GM12864 (cell line): ENCODE measurements around the gene SERPINA6.
A peak's percentile ranks its signal among the peaks of the same experiment; 100 is the strongest.

Experiments used
- DNase-seq: peaks from one replicate; pipeline ENCODE4 v3.0.0-alpha.2; 2011; ENCODE audit warnings: low read depth
- H3K4me3 ChIP-seq: 2 replicates; pipeline ENCODE4 v1.5.1; 2011; ENCODE audit warnings: mild to moderate bottlenecking, low read depth, low read length, control low read depth
- TF ChIP-seq, protein P1 (sequence below): IDR thresholded peaks from 2 replicates; pipeline ENCODE4 v1.5.1; 2011; ENCODE audit warnings: low read depth, mild to moderate bottlenecking, moderate library complexity, low read length, control low read depth, inconsistent platforms; ENCODE audit errors: missing control alignments

SERPINA6 gene

DNA sequence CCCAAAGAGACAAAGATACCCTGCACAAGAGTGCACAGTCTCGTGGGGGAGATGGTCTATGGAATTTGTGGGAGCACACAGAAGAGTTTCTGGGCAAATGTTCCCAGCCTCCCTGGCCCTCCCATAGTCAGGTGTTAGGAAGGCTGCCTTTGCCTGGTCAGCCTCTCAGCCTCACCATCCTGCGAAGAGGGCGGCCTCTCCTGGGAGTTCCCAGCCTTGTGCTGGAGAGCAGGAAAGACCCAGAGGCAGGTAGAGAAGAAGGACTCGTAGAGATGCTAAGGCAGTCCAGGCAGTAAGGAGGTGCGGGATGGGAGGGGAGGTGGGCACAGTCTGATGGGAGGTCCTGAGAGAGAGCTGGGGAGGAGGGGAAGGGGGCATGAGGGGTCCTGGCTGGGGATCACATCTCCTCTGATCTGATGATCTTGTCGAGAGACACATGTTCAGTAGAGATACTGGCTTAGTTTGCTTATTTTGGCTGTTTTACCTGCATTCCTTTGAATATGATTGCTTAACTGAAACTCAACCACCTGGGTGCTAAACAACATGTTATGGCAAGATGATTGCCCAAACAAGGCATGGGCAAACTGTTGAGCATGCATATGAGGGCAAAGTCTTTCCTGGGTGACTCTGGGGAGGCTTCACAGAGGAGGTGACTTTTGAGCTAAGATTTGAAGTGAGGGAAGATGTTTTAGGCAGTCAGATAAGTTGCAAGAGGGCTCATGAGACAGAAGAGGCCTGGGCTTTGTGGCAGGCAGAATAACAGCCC, 10.5 kb downstream of the SERPINA6 start:
- TF ChIP-seq, protein P1, sequence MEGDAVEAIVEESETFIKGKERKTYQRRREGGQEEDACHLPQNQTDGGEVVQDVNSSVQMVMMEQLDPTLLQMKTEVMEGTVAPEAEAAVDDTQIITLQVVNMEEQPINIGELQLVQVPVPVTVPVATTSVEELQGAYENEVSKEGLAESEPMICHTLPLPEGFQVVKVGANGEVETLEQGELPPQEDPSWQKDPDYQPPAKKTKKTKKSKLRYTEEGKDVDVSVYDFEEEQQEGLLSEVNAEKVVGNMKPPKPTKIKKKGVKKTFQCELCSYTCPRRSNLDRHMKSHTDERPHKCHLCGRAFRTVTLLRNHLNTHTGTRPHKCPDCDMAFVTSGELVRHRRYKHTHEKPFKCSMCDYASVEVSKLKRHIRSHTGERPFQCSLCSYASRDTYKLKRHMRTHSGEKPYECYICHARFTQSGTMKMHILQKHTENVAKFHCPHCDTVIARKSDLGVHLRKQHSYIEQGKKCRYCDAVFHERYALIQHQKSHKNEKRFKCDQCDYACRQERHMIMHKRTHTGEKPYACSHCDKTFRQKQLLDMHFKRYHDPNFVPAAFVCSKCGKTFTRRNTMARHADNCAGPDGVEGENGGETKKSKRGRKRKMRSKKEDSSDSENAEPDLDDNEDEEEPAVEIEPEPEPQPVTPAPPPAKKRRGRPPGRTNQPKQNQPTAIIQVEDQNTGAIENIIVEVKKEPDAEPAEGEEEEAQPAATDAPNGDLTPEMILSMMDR = no peak
- DNase-seq = no peak
- H3K4me3 ChIP-seq = no peak overlapping the region

DNA sequence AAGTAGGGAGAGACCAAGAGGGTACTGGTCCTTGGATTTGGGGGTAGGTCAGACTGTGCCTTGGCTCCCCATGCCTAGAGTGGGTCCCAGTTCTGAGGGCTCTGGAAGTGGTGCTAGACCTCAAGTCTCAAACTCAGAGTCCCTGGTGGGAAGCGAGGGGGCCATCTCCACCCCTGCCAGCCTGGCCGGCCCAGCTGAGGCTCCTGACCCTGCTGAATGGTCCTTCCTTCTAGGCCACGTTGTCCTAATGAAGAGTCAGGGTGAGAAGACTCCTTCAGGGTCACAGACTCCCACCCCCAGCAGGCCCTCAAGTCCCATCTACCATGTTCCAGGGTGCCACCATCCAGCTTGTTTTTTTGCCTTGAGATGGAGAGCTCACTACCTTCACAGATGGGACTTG, 12.9 kb downstream of the SERPINA6 start:
- TF ChIP-seq, protein P1 = no peak
- H3K4me3 ChIP-seq = no peak overlapping the region
- DNase-seq = no peak

DNA sequence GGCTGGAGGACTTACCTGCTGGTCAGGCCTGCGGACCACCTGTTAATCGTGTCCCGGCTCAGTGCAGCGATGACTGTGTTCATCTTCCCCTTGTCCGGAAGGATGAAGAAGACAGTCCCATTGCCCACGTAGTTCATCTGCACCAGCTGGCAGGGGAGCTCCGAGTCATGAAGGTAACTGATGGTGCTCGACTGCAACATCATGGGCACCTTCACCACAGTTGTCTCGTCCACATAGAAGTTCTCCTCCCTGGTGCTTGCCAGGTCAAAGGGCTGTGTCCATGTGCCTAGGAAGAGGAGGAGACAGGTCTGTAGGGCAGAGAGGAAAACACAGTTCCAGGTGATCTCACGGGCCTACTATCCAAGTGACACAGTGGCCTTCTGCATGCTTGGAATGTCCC, 13.4 kb downstream of the SERPINA6 start:
- TF ChIP-seq, protein P1 = no peak
- no peak for DNase-seq
- no peak overlapping the region for H3K4me3 ChIP-seq

GRCh38 chr14:94307410-94307992, 15.6 kb downstream of the SERPINA6 start:
- no peak overlapping the region for H3K4me3 ChIP-seq
- TF ChIP-seq, protein P1 = peak; percentile 40
- DNase-seq = no peak

DNA sequence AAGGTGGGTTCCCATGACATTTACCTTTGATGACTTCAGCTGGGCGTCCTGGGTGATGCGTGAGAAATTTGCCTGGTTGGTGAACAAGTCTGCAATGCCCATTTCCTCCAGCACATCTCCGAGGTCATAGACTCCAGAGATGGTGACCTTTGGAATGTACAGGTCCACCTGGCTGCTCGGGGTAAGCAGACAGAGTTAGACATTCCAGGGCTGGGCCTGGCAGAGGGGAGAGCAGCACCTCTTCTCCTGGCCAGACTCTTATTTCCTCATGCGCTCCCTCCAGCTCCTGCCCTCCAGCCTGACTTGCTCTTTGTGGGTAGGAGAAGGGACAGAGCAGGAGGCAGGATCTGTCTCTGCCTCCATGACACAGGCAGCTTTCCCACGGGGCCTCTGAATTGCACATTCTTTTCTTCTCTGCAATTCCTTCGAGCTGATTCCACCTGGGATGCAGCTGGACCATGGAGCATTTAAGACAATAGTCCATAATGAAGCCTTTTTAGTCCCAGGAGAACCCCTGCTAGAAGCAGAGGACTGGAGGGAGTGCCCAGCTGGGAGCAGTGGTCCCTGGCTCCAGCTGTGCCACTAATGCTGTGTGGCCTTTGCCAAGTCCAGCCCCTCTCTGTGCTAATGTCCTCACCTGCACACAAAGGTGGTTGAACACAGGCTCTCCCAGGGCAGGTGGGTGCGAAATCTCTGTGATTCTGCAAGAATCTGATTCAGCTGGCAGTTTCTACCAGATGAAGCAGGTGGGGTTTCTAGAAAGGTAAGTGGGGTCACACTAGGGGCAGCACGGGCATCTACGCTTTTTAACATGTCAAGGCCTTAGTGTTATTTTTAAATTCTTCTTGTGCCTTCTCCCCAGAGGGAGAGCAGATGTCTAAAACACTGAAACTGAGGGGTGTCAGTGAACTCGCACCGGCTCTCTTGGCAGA, 16.8 kb downstream of the SERPINA6 start:
- TF ChIP-seq, protein P1 = no peak
- no peak for DNase-seq
- H3K4me3 ChIP-seq = no peak overlapping the region

GRCh38 chr14:94305620-94306019, 17.5 kb downstream of the SERPINA6 start:
- TF ChIP-seq, protein P1 = no peak
- DNase-seq = no peak
- H3K4me3 ChIP-seq = no peak overlapping the region
